GM12872 (cell line): ENCODE data around the gene NUDT4.

Source experiments
- CTCF ChIP-seq: IDR thresholded peaks from 3 replicates; pipeline ENCODE4 v1.5.1; 2011; ENCODE audit warnings: low read depth, mild to moderate bottlenecking, low read length, moderate library complexity; ENCODE audit not compliant: insufficient read depth

The NUDT4 gene

GRCh38 chr12:93448796-93449195 is 71.1 kb downstream of the NUDT4 start:
- TF ChIP-seq CTCF, result no peak

GRCh38 chr12:93449277-93449676 is 71.6 kb downstream of the NUDT4 start:
- no peak for TF ChIP-seq CTCF

GRCh38 chr12:93451423-93452158 is 73.9 kb downstream of the NUDT4 start:
- TF ChIP-seq CTCF, result no peak

- no peak for TF ChIP-seq CTCF
Measured at GRCh38 chr12:93453633-93454032, 75.9 kb downstream of the NUDT4 start.

GRCh38 chr12:93456077-93456476 is 78.4 kb downstream of the NUDT4 start:
- no peak for TF ChIP-seq CTCF
